Astrocyte (in vitro differentiated cells and primary cell): ENCODE results near the gene PRKG2.

Source experiments
- CTCF ChIP-seq: IDR thresholded peaks from 2 replicates; pipeline ENCODE4 v1.5.1; 2011; ENCODE audit warnings: low read depth, mild to moderate bottlenecking, inconsistent platforms, low read length, moderate library complexity; ENCODE audit not compliant: insufficient read depth
- EZH2 ChIP-seq: IDR thresholded peaks from 2 replicates; pipeline ENCODE4 v1.6.1; 2012; ENCODE audit warnings: mild to moderate bottlenecking, low read length, inconsistent platforms; ENCODE audit not compliant: insufficient read depth

GRCh38 chr4:81217779-81218178 lies 2.8 kb upstream of the PRKG2 start:
- TF ChIP-seq CTCF (no peak), EZH2 (no peak)
